Bronchial epithelial cell (primary cell): ENCODE data around the gene MITF. TPM values are rescaled to one million over a fixed set of nuclear protein-coding genes. Genes with fewer than 3 reads are reported as not detected.

ENCODE experiments used
- DNase-seq: peaks from one replicate; pipeline ENCODE4 v3.0.0-alpha.2; 2010; ENCODE audit warnings: low read depth
- FAIRE-seq: peaks from 2 replicates; lab custom pipeline; 2011; peaks lifted over from hg19 to GRCh38; lab: Jason Lieb, UNC
- H3K27me3 ChIP-seq: 2 replicates; pipeline ENCODE4 v1.5.1; 2011; ENCODE audit warnings: low read length; ENCODE audit not compliant: control insufficient read depth, insufficient read depth
- H3K36me3 ChIP-seq: 2 replicates; pipeline ENCODE4 v1.5.1; 2011; ENCODE audit warnings: low read length; ENCODE audit not compliant: control insufficient read depth, insufficient read depth
- H3K4me3 ChIP-seq: 2 replicates; pipeline ENCODE4 v1.5.1; 2011; ENCODE audit warnings: mild to moderate bottlenecking, low read depth, low read length, control low read depth
- total RNA-seq: library from RNA; depleted of rRNA; stranded (reverse); fragments of >200 nt; gene quantifications from 2 replicates; pipeline ENCODE4 v1.2.1, GENCODE V29; 2014
- TF ChIP-seq, protein P1 (sequence below): IDR thresholded peaks from 2 replicates; pipeline ENCODE4 v1.5.1; 2011; ENCODE audit warnings: mild to moderate bottlenecking, moderate library complexity, low read length, control low read depth, inconsistent platforms; ENCODE audit not compliant: insufficient read depth, severe bottlenecking

MITF gene
- total RNA-seq, 1 donor from 2014 or later = 1.6 TPM

DNA sequence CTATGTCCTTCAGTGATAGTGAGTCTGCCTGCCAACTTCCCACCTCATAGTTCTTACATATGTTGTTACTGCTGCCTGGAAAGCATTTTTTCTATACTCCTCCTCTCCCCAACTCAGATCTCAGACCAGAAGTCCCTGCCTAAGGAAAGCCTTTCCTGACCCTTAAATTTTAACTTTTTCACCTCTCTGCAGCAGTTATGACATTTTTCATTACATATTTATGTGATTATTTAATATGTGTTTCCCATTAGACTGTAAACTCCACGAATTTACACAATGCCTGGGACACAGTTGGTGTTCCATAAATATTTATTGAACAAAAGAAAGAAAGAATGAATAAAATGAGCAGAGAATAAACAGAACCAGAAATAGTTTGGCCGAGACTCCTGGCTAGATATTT lies 125.5 kb downstream of the MITF start:
- Histone ChIP-seq H3K4me3 (no peak overlapping the region), H3K36me3 (no peaks in the 10 kb centered on the region), H3K27me3 (no peaks in the 10 kb centered on the region)
- FAIRE-seq (no peak), DNase-seq (no peak)
- TF ChIP-seq, protein P1, sequence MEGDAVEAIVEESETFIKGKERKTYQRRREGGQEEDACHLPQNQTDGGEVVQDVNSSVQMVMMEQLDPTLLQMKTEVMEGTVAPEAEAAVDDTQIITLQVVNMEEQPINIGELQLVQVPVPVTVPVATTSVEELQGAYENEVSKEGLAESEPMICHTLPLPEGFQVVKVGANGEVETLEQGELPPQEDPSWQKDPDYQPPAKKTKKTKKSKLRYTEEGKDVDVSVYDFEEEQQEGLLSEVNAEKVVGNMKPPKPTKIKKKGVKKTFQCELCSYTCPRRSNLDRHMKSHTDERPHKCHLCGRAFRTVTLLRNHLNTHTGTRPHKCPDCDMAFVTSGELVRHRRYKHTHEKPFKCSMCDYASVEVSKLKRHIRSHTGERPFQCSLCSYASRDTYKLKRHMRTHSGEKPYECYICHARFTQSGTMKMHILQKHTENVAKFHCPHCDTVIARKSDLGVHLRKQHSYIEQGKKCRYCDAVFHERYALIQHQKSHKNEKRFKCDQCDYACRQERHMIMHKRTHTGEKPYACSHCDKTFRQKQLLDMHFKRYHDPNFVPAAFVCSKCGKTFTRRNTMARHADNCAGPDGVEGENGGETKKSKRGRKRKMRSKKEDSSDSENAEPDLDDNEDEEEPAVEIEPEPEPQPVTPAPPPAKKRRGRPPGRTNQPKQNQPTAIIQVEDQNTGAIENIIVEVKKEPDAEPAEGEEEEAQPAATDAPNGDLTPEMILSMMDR = no peak

DNA sequence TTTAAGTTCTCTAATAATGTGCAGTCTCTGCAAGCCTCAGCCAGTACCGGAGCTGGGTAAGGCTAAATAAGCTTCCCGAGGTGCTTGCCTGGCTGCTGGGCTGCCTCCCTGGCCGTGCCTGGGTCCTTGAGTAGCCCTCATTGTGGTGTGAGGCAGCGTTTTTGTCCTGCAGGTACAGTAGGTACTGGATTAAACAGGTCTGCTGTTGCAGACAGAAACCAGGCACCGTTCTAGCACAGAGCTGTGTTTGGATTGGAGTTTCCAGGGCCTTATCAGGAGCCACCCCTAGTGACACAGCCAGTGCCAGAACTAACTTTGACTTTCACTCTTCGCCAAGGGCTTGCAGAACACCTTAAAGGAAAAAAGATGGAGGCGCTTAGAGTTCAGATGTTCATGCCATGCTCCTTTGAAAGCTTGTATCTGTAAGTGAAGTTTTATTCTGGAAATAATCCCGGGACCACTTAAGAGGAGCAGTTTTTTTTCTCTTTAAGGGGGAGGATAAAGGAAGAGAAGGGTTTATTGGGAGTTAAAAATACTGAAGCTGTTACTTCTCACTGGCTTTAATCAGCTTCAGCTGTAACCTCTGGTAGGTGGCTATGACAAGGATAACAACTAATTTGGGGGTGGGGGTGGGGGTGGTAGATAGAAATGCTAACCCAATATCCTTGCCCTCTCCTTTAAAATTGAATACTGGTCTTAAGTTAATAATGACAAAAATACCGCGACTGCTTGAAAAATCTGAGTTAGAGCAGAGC lies 126.8 kb downstream of the MITF start:
- TF ChIP-seq, protein P1 = no peak
- DNase-seq = peak; percentile 63
- Histone ChIP-seq H3K36me3 (no peaks in the 10 kb centered on the region), H3K27me3 (no peaks in the 10 kb centered on the region), H3K4me3 (peak overlapping the region; percentile 32)
- FAIRE-seq = no peak

DNA sequence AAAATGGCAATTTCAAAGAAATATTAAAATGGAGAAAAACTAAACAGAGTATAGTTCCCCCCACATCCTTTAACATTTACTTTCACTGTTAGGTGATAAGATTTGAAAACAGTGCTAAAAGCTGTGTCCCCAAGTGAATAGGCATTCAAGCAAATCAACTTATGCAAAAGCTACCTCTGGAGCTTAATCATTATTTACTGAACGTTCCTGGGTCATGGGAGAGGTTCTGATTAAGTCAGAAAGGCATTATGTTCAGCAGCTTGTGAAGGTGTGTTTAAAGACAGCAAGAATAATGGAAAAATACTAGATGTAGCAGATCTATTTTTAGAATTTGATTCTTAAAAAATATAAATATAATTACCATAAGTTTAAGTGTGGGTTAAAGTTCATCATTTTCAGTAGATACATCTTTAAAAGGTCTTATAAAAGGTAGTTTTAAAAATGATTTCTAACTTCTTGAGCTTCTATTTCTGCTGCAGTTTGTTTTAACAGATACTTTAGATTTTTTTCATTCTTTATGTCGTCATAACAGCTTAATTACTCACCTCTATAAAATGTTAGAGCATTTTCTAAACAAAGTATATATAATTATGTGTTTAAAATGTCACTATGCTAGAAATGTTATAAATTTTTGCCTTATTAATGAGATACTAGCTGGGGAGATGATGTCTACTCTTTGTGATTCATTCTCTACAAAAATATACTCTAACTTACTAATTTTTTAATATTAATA lies 127.9 kb downstream of the MITF start:
- H3K4me3 ChIP-seq = peak overlapping the region; percentile 32
- H3K36me3 ChIP-seq = no peaks in the 10 kb centered on the region
- H3K27me3 ChIP-seq = no peaks in the 10 kb centered on the region
- TF ChIP-seq, protein P1 = no peak
- no peak for FAIRE-seq
- DNase-seq = peak; percentile 87

DNA sequence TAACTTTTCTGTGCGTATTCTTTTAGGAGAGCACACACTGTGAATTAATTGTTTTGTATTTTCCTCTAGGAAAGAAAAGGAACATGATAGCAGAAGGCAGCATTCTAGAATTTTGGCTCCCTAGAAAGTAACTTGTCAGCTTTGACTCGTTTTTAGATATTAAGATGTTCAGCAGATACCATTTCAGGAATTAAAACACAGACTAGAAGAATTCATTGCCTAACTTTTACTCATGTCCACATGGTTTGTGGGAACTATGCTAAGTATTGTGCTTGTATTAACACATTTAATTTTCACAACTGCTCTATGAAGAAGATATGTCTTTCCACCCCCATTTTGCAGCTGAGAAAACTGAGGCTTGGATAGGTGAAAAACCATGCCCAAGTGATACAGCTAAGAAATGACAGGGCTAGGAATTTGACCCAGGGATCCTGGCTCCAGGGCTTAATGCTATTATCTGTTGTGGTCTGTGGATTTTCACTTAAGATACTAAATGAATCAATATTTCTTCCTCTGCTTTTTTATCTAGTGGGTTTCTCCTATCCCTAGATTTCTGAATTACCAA lies 128.8 kb downstream of the MITF start:
- DNase-seq (no peak), FAIRE-seq (no peak)
- TF ChIP-seq, protein P1 = no peak
- Histone ChIP-seq H3K36me3 (no peaks in the 10 kb centered on the region), H3K27me3 (no peaks in the 10 kb centered on the region), H3K4me3 (no peak overlapping the region)

DNA sequence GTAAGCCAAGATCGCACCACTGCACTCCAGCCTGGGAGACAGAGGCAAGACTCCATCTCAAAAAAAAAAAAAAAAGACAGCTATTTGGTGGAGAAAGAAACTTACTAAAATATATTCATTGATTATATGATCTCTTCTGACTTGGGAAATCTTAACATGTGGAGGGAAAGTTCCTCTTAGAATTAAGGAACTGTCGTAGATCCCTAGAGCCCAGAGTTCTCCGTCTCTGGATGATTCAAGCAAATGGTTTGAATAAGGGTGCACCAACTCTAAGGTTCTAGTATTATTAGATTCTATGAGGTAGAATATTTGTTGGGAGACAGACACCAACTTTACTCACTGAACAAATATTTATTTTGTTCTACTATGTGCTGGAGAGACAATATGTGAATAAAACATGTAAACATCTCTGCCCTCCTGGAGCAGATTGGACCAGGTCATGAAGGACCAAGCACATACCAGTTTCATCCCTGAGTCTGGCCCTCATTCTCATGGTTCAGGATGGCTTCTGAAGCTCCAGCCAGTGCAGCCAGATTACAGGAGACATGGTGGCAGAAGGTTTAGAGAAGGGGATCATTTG lies 129.7 kb downstream of the MITF start:
- FAIRE-seq (no peak), DNase-seq (no peak)
- TF ChIP-seq, protein P1 = no peak
- Histone ChIP-seq H3K4me3 (no peak overlapping the region), H3K27me3 (no peaks in the 10 kb centered on the region), H3K36me3 (no peaks in the 10 kb centered on the region)
